NCI-H226 (cell line): ENCODE results near the gene SASH3.

Experiments
- DNase-seq: peaks from one replicate; pipeline ENCODE4 v3.0.0-alpha.2; 2015

Gene SASH3

GRCh38 chrX:129760155-129760554, 19.6 kb upstream of the SASH3 start:
- DNase-seq: no peak

GRCh38 chrX:129760981-129761380, 18.8 kb upstream of the SASH3 start:
- DNase-seq: no peak

- no peak for DNase-seq
Observed at GRCh38 chrX:129761596-129761995, 18.2 kb upstream of the SASH3 start.

DNA sequence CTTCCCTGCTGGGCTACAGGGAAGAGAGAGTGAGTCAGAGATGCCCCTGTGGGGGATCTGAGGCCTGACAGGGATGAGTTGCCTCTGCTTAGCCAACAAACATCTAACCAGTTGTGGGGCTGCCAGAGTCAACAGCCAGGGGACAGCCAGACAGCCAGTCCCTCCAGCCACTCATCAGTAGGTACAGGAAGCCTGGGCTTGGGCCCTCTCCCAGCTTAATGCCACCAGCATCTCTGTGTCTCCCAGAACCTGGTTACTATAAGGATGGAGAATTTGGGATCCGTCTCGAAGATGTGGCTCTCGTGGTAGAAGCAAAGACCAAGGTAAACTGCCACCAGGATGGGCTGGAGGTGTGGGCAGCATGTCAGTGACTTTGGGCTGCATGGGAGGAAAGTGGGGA, 17.3 kb upstream of the SASH3 start:
- DNase-seq: no peak

GRCh38 chrX:129763666-129764065, 16.1 kb upstream of the SASH3 start:
- DNase-seq: no peak

- DNase-seq: no peak
Observed at GRCh38 chrX:129768186-129768585, 11.6 kb upstream of the SASH3 start.

DNA sequence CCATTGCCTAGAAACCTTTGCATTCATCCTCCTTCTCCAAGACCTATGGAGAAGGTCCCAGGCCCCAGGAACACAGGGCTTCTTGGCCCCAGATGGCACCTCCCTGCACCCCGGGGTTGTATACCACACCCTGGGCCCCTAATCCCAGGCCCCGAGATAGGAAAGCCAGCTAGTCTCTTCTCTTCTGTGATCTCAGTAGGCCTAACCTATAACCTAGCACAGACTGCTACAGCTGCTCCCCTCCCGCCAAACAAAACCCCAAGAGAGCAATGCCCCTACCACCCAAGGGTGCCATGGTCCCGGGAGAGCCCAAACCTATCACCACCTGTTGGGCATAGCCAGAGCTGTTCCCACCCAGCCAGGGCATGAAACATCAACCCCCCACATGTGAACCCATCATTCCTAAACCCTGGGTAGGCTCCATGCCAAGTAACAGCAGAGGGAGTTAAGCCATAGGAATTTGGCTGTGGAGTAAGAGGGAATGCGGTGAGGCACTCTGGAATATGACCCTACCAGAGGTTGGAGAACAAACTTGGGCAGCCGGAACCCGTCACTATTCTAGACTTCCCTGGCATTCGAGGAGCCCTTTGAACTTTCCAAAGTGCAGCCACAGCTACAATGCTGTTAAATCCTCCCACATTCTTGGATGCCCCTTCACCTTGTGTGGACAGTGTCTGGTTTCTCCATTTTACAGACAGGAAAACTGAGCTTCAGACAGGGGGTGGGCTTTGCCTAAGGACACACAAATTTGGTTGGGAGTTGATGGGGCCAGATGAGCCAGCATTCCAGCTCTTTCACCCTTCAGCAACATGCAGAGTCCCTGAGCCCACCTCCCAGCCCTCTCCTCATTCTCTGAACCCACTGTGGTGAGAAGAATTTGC, 10.9 kb upstream of the SASH3 start:
- no peak for DNase-seq

- DNase-seq: no peak
Observed at GRCh38 chrX:129769467-129770154, 10.1 kb upstream of the SASH3 start.

GRCh38 chrX:129771266-129771995, 8.3 kb upstream of the SASH3 start:
- DNase-seq: no peak

GRCh38 chrX:129772796-129773431, 6.8 kb upstream of the SASH3 start:
- no peak for DNase-seq

DNA sequence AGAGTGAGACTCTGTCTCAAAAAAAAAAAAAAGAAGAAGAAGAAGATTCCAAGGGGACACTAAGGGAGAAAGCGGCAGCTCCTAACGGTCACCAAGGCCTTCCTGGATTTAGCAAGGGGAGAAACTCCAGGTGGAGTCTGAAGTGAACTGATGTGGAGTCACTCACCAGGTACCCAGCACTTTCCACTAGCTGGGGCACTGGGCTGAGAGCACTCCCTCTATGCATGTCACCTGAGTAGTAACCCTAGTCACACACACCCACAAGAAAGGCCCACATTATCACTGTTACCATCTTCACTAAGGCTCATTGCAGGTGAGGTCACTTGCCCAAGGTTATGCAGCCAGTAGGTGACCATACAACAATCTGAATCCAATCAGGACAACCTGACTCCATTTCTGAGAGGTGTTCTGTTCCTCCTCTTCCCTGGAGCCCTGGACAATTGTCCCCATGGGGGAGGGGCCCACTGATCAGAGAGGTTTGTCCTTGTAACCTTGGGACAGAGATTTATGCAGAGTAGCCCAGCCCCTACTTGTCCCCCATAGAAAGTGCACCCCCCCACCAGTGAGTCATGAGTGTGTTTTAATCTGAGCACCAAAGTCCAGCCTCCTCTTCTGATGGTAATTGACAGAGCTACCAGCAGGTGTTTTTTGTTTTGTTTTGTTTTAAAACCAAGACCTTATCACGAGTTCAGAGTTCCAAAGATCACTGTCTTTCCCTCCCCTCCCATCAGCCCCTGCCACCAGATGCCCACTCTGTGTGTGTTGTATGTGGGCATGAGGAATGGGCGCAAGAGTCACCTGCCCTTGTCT, 5.9 kb upstream of the SASH3 start:
- DNase-seq: no peak

DNA sequence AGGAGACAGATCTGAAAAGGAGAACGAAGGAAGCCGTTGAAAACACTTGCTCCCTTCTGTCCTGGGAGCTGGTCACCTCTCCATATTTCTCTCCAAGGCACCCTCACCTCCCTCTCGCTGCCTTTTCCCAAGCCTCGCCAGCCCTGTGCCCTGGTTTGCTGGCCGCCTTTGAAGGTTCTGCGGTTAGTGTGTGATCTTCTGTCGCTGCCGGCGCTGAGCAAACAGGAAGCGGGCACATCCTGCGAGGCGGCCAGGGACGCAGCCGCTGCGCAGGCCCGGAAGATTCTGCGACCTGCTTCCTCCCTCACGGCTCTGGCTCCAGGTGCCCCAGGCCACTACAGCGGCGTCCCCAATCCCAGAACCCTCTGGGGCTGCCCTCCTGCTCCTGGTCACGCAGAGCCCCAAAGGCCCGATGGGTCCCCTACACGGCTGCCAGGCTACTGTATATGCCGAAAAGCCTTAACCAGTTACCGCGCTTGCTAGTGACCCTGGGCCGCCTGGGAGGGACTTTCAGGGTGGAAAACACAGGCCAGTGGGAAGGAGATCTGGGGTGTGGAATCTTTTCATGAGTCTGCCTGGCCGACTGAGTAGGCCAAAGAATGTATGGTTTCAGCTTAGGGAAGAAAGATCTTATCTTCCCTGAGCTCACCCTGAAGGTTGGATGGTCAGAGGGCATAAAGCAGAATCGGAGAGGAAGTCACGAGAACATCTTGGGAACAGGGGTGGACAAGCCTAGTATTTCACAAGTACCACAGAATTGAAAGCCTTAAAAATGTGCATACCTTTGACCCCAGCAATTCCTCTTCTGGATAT, 2.3 kb upstream of the SASH3 start:
- no peak for DNase-seq

DNA sequence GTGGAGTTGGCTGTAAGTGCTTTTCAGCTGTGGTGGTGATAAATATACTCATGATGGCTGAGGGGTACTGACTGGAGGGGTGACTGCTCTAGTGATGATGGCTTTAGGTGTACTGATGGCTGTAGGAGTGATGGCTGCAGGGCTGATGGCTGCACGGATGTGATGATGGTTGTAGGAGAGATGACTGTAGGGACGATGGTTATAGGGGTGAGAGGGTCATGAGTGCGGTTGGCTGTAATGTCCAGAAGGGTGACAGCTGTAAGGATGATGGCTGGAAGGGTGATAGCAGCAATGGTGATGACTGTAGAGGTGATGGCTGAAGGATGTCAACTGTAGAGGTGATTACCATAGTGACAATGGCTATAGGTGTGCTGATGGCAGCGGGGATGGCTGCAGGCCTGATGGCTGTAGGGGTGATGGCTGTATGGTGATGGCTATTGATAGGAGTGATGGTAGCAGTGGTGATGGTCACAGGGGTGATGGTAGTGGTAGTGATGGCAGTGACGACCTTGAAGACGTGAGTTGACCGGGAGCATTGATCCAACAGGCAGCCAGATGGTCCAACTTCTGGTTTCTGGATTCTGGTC, 570 bp upstream of the SASH3 start:
- no peak for DNase-seq

GRCh38 chrX:129780441-129781105, 824 bp downstream of the SASH3 start:
- DNase-seq: no peak

DNA sequence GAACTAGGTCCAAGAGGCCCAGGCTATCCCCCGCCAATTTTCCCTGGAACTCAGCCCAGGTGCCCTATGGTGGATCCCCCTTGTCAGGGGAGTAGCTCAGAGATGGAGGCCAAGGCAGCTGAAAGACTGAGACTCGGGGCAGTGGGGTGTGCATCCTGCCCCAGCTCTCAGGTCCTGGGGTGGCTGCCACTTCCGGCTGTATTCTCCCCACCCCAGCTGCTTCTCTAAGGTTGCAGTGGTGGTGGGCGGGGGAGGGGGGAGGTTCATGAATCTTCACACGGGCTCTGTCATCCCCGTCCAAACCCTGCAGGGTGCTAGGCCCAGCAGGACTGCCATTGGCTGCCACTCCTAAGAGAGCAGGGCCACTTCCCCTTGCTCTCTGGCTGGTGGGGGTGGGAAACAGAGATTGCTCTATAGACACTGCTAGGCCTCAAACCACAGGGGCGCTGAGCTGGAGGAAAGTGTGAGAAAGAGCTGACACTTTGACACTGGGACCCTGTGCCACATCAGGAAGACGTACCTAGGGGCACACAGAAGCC, 1.5 kb downstream of the SASH3 start:
- no peak for DNase-seq

GRCh38 chrX:129781680-129782495, 2.1 kb downstream of the SASH3 start:
- no peak for DNase-seq

GRCh38 chrX:129782706-129783105, 3.0 kb downstream of the SASH3 start:
- no peak for DNase-seq

DNA sequence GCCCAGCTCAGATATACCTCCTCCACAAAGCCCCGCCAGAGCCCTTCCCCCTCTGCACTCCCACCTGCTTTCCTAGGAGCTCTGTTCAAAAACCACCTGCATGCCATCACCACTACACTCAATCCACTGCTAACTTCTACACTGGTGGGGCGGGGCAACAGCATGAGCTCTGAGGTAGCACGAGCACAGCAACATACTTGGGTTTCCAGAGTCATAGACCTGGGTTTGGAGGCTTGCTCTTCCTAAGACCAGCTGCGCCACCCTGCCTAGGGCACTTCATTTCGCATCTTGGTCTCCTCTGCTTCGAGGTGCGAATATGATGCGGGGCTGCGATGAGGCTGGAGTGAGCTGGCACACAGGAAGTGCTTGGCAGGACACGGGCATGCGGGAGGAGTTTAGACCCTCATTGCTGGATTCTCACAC, 3.6 kb downstream of the SASH3 start:
- DNase-seq: no peak

- DNase-seq: no peak
Observed at GRCh38 chrX:129784371-129784770, 4.6 kb downstream of the SASH3 start.
